ENCODE measurements around the gene MUC22. TPM values are rescaled to one million over a fixed set of nuclear protein-coding genes. Genes with fewer than 3 reads are reported as not detected.

The MUC22 gene
- total and polyA plus RNA-seq, 11 donors, result 0.01 to 0.49 (median 0.20) TPM; not detected in 1

- intact Hi-C loops (cut with DNase I), result no loop called here
- H3K27me3 ChIP-seq, result no peaks in the 10 kb centered on the region
- H3K27ac ChIP-seq, result no peak overlapping the region
- ATAC-seq (no peak), DNase-seq (no peak)
- H3K4me1 ChIP-seq, result peaks cover 0 to 12% (median 0%) of the 10 kb centered on the region in 12 donors
- no peaks in the 10 kb centered on the region for H3K36me3 ChIP-seq
- no peak overlapping the region for H3K4me3 ChIP-seq
- WGBS, 4 donors, result 89 to 93% (median 92%) methylated on average over 8 of the region's 8 CpGs
- no peaks in the 10 kb centered on the region for H3K9me3 ChIP-seq
- TF ChIP-seq CTCF (IDR thresholded peaks at IDR 0.05) (no peak), POLR2A (IDR thresholded peaks at IDR 0.05) (no peak)
Observed at GRCh38 chr6:31038559-31038958, 28.3 kb downstream of the MUC22 start.

DNA sequence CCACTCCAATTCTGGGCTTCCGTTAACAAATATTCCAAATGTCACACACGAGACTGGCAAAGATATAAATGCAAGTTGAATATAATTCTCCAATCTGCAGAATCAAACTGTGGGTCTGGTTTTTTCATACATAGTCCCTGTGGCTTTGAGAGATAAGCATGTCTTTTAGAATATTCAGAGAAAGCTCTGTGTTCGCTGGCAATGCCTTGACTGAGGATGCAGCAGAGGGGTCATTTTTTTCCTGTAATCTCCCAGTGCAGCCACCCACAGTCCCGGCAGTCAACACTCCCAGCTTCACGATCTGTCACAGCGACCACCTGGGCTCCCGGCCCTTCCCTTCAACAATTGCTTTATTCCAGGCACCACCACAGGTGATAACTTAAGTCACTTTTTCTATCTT is 30.5 kb downstream of the MUC22 start:
- ATAC-seq (no peak), DNase-seq (no peak)
- H3K36me3 ChIP-seq, result no peaks in the 10 kb centered on the region
- H3K9me3 ChIP-seq, result no peaks in the 10 kb centered on the region
- intact Hi-C loops (cut with DNase I), result loop anchor here in 4 of 10 donors (5.0 to 10.0 kb wide), 3 partner anchors 116 to 126 kb away; partner anchors contain the start of gene VARS2 (in 1 of the 4)
- TF ChIP-seq CTCF (IDR thresholded peaks at IDR 0.05), result no peak
- no peak for TF ChIP-seq POLR2A (IDR thresholded peaks at IDR 0.05)
- no peaks in the 10 kb centered on the region for H3K27me3 ChIP-seq
- H3K4me3 ChIP-seq, result no peak overlapping the region
- H3K27ac ChIP-seq, result no peak overlapping the region
- H3K4me1 ChIP-seq, result peaks cover 0 to 14% (median 0%) of the 10 kb centered on the region in 12 donors
- WGBS, 4 donors, result 55 to 72% (median 60%) methylated on average over 7 of the region's 7 CpGs

DNA sequence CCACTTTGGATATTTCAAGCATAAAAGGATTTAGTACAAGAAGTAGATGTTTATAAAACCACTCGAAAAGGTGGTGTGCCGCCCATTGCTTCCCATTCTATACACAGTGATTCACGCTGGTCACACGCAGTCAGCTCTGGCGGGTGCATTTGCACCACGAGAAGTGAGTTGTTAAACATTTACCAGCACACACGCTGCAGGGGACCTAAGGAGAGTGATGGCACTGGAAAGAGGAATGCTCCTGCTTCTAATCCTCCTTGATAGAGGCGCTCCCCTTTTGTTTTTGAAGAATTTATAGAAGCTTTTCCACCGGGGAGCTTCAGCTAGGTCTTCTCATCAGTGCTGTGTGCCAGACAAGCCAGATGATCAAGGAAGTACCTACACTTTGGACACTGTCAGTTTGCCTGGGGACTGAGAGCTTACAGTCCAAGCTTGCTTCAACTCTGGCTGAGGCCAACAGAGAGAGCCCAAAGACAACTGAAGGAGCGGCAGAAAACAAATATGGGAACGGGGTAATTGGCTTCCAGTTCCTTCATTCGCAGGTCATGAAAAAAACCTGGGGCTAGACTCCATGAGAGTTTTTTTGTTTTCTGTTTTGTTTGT is 31.2 kb downstream of the MUC22 start:
- H3K36me3 ChIP-seq, result no peaks in the 10 kb centered on the region
- peaks cover 0 to 14% (median 0%) of the 10 kb centered on the region in 12 donors for H3K4me1 ChIP-seq
- WGBS, 4 donors, result 79 to 85% (median 84%) methylated on average over 12 of the region's 12 CpGs
- H3K4me3 ChIP-seq, result no peak overlapping the region
- intact Hi-C loops (cut with DNase I), result loop anchor here in 4 of 10 donors (5.0 to 10.0 kb wide), 3 partner anchors 117 to 127 kb away; partner anchors contain the start of gene VARS2 (in 1 of the 4)
- TF ChIP-seq POLR2A (IDR thresholded peaks at IDR 0.05) (no peak), CTCF (IDR thresholded peaks at IDR 0.05) (no peak)
- peaks cover 0 to 2% (median 0%) of the 10 kb centered on the region in 9 donors for H3K27me3 ChIP-seq
- DNase-seq (no peak), ATAC-seq (no peak)
- no peaks in the 10 kb centered on the region for H3K9me3 ChIP-seq
- H3K27ac ChIP-seq, result no peak overlapping the region

DNA sequence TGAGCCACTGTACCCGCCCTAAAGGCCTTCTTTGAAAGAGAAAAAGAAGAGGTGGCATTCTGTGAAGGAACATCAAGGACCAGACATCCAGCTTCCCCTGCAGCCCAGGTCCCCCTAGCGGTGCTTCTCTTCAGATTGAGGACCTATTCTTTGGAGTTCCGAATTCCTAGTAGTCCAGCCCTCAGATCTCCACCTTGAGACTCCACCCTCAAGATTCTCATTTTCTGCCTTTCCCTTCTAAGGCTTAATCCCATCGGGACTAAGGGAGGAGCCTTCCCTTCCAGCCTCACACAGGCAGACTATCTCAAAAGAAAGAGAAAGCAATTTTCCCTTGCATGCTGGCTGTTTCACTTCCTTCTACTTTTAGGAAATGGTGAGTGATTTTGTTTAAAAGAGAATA is 32.5 kb downstream of the MUC22 start:
- no peaks in the 10 kb centered on the region for H3K9me3 ChIP-seq
- peak in 3 of 4 donors; percentile 52 to 63 (median 53) for ATAC-seq
- DNase-seq, result peak in 4 of 5 donors; percentile 43 to 50 (median 48)
- WGBS, 4 donors, result 20 to 34% (median 29%) methylated on average over 4 of the region's 4 CpGs
- H3K27me3 ChIP-seq, result peaks cover 0 to 7% (median 0%) of the 10 kb centered on the region in 9 donors
- intact Hi-C loops (cut with DNase I), result loop anchor here in 6 of 10 donors (1.0 to 10.0 kb wide), 5 partner anchors 118 to 129 kb away; partner anchors contain the start of gene VARS2 (in 3 of the 6)
- peak overlapping the region in 1 of 12 donors; percentile 38 for H3K27ac ChIP-seq
- H3K4me1 ChIP-seq, result peaks cover 0 to 14% (median 0%) of the 10 kb centered on the region in 12 donors
- H3K4me3 ChIP-seq, result no peak overlapping the region
- TF ChIP-seq POLR2A (IDR thresholded peaks at IDR 0.05) (no peak), CTCF (IDR thresholded peaks at IDR 0.05) (peak; percentile 30 to 60 (median 50))
- no peaks in the 10 kb centered on the region for H3K36me3 ChIP-seq
